ENCODE measurements around the gene VPS9D1. TPM values are rescaled to one million over a fixed set of nuclear protein-coding genes. Genes with fewer than 3 reads are reported as not detected.

VPS9D1 gene
- total RNA-seq, 1 experiment from 2014 or later: 4.2 TPM

DNA sequence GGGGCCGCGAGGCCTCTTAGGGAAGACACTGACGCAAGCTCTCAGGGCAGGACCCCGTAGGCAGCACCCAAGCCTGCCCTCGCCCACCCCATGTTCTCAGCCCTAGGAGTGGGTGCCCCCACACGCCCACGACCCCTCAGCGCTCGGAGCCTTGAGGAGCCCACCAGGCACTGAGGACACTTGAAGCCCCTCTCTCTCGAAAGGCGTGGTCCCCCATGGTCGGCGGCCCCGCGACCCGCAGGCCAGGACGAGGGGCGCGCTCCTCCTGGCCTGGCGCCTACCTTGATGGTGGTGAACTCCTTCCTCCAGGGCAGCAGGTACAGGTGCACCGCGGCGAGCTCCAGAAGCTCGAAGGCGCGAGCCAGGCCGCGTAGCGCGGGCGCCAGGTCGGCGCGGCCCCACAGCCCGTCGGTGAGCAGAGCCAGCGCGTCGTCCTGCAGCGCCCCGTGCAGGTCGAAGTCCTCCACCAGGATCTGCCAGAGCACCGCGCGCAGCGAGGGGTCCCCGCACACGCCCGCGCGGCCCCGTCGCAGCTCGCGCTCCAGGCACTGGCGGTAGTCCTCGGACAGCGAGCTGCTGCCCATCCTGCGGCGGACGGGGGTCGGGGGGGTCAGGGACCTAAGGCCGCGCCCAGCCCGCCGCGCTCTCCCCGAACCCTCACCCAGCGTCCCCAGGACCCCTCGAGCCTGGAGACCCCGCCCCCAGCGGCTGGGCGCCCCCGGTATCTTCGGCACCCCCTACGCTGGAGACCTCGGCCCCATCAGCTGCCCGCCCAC is 19.9 kb downstream of the VPS9D1 start (continued):
- TF ChIP-seq, protein P1, sequence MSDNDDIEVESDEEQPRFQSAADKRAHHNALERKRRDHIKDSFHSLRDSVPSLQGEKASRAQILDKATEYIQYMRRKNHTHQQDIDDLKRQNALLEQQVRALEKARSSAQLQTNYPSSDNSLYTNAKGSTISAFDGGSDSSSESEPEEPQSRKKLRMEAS (CRISPR knock-in tag; IDR thresholded peaks at IDR 0.05): peak; percentile 25; the same call in 1 of the 2 replicates
- TF ChIP-seq CBFB (CRISPR knock-in tag; IDR thresholded peaks at IDR 0.05; ENCODE audit: low read depth) (0 out of 2 replicates have a peak, but pooled peaks have one; percentile 27), NR1H2 (CRISPR knock-in tag; IDR thresholded peaks at IDR 0.05) (no peak), ZNF263 (CRISPR knock-in tag; IDR thresholded peaks at IDR 0.05; ENCODE audit: low read depth) (no peak), FOXP1 (CRISPR knock-in tag; IDR thresholded peaks at IDR 0.05; ENCODE audit: borderline replicate concordance) (0 out of 2 replicates have a peak, but pooled peaks have one; percentile 57), ATF1 (CRISPR knock-in tag; IDR thresholded peaks at IDR 0.05) (no peak)
- TF ChIP-seq, protein P2, sequence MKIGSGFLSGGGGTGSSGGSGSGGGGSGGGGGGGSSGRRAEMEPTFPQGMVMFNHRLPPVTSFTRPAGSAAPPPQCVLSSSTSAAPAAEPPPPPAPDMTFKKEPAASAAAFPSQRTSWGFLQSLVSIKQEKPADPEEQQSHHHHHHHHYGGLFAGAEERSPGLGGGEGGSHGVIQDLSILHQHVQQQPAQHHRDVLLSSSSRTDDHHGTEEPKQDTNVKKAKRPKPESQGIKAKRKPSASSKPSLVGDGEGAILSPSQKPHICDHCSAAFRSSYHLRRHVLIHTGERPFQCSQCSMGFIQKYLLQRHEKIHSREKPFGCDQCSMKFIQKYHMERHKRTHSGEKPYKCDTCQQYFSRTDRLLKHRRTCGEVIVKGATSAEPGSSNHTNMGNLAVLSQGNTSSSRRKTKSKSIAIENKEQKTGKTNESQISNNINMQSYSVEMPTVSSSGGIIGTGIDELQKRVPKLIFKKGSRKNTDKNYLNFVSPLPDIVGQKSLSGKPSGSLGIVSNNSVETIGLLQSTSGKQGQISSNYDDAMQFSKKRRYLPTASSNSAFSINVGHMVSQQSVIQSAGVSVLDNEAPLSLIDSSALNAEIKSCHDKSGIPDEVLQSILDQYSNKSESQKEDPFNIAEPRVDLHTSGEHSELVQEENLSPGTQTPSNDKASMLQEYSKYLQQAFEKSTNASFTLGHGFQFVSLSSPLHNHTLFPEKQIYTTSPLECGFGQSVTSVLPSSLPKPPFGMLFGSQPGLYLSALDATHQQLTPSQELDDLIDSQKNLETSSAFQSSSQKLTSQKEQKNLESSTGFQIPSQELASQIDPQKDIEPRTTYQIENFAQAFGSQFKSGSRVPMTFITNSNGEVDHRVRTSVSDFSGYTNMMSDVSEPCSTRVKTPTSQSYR (CRISPR knock-in tag; IDR thresholded peaks at IDR 0.05): 0 out of 2 replicates have a peak, but pooled peaks have one; percentile 3
- TF ChIP-seq, protein P3, sequence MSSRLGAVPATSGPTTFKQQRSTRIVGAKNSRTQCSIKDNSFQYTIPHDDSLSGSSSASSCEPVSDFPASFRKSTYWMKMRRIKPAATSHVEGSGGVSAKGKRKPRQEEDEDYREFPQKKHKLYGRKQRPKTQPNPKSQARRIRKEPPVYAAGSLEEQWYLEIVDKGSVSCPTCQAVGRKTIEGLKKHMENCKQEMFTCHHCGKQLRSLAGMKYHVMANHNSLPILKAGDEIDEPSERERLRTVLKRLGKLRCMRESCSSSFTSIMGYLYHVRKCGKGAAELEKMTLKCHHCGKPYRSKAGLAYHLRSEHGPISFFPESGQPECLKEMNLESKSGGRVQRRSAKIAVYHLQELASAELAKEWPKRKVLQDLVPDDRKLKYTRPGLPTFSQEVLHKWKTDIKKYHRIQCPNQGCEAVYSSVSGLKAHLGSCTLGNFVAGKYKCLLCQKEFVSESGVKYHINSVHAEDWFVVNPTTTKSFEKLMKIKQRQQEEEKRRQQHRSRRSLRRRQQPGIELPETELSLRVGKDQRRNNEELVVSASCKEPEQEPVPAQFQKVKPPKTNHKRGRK (CRISPR knock-in tag; IDR thresholded peaks at IDR 0.05; ENCODE audit: borderline replicate concordance): no peak
- TF ChIP-seq, protein P4, sequence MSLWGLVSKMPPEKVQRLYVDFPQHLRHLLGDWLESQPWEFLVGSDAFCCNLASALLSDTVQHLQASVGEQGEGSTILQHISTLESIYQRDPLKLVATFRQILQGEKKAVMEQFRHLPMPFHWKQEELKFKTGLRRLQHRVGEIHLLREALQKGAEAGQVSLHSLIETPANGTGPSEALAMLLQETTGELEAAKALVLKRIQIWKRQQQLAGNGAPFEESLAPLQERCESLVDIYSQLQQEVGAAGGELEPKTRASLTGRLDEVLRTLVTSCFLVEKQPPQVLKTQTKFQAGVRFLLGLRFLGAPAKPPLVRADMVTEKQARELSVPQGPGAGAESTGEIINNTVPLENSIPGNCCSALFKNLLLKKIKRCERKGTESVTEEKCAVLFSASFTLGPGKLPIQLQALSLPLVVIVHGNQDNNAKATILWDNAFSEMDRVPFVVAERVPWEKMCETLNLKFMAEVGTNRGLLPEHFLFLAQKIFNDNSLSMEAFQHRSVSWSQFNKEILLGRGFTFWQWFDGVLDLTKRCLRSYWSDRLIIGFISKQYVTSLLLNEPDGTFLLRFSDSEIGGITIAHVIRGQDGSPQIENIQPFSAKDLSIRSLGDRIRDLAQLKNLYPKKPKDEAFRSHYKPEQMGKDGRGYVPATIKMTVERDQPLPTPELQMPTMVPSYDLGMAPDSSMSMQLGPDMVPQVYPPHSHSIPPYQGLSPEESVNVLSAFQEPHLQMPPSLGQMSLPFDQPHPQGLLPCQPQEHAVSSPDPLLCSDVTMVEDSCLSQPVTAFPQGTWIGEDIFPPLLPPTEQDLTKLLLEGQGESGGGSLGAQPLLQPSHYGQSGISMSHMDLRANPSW (CRISPR knock-in tag; conservative IDR thresholded peaks at IDR 0.05; ENCODE audit: low read depth): no peak
- TF ChIP-seq, protein P5, sequence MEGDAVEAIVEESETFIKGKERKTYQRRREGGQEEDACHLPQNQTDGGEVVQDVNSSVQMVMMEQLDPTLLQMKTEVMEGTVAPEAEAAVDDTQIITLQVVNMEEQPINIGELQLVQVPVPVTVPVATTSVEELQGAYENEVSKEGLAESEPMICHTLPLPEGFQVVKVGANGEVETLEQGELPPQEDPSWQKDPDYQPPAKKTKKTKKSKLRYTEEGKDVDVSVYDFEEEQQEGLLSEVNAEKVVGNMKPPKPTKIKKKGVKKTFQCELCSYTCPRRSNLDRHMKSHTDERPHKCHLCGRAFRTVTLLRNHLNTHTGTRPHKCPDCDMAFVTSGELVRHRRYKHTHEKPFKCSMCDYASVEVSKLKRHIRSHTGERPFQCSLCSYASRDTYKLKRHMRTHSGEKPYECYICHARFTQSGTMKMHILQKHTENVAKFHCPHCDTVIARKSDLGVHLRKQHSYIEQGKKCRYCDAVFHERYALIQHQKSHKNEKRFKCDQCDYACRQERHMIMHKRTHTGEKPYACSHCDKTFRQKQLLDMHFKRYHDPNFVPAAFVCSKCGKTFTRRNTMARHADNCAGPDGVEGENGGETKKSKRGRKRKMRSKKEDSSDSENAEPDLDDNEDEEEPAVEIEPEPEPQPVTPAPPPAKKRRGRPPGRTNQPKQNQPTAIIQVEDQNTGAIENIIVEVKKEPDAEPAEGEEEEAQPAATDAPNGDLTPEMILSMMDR (IDR thresholded peaks at IDR 0.05): peak; percentile 10; the same call in 1 of the 2 replicates

DNA sequence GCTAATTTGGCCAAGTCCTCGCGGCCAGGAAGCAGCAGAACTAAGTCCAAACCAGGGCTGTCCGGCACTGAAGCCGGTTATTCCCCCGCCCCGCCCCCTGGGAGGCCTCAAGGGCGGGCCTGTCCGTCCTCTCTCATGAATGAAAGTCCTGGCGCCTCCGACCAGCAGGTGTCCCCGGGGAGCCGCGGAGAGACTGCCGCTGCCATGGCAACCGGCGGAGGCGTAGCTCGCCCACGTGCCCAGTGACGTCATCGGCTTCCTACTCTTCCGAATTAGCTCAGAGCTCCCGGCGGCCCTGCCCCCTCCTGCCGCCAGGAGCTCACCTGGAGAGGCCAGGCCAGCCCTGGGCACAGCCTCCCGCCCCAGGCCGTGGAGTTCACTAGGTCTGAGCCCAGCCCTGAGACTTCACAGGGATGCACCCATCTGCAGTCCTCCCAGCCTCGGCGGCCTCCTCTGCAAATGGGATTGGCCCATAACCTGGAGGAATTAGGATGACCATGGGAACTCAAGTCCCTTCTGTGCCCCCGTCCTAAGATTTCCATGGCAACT is 20.5 kb downstream of the VPS9D1 start:
- peaks cover 25% of the 10 kb centered on the region for H3K27me3 Mint-ChIP-seq (ENCODE audit: low read depth)
- peak; percentile 59 for ATAC-seq
- POLR2A ChIA-PET: interaction anchor here (0.9 to 2.6 kb wide), 7 partner anchors 11 to 892 kb away, joined by 3 to 18 read pairs (median 6); partner anchors contain the start of genes CDK10, CHMP1A and SPATA33
- TF ChIP-seq FOXK1 (CRISPR knock-in tag; IDR thresholded peaks at IDR 0.05): peak; percentile 37; the same call in 1 of the 2 replicates
- TF ChIP-seq JAZF1 (CRISPR knock-in tag; IDR thresholded peaks at IDR 0.05): no peak
- TF ChIP-seq ZNF263 (CRISPR knock-in tag; IDR thresholded peaks at IDR 0.05; ENCODE audit: low read depth): no peak
- no peak for TF ChIP-seq NFYB (CRISPR knock-in tag; conservative IDR thresholded peaks at IDR 0.05; ENCODE audit: low read depth)
- no peak for TF ChIP-seq ZNF671 (CRISPR knock-in tag; IDR thresholded peaks at IDR 0.05)
- TF ChIP-seq, protein P6, sequence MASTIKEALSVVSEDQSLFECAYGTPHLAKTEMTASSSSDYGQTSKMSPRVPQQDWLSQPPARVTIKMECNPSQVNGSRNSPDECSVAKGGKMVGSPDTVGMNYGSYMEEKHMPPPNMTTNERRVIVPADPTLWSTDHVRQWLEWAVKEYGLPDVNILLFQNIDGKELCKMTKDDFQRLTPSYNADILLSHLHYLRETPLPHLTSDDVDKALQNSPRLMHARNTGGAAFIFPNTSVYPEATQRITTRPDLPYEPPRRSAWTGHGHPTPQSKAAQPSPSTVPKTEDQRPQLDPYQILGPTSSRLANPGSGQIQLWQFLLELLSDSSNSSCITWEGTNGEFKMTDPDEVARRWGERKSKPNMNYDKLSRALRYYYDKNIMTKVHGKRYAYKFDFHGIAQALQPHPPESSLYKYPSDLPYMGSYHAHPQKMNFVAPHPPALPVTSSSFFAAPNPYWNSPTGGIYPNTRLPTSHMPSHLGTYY (CRISPR knock-in tag; IDR thresholded peaks at IDR 0.05): no peak
- TF ChIP-seq HMGA2 (CRISPR knock-in tag; IDR thresholded peaks at IDR 0.05): peak; percentile 5; the same call in 1 of the 2 replicates
- peak; percentile 79; the same call in 1 of the 2 replicates for TF ChIP-seq CREM (CRISPR knock-in tag; IDR thresholded peaks at IDR 0.05)
- no peak for TF ChIP-seq ZNF396 (CRISPR knock-in tag; IDR thresholded peaks at IDR 0.05; ENCODE audit: borderline replicate concordance)
- TF ChIP-seq ETV6 (CRISPR knock-in tag; IDR thresholded peaks at IDR 0.05): peak; percentile 57; the same call in 1 of the 2 replicates
- TF ChIP-seq ZBTB21 (CRISPR knock-in tag; IDR thresholded peaks at IDR 0.05; ENCODE audit: borderline replicate concordance): peak; percentile 97
- TF ChIP-seq, protein P2 (CRISPR knock-in tag; IDR thresholded peaks at IDR 0.05): peak; percentile 14; the same call in 1 of the 2 replicates

More for the DNA sequence above, 20.5 kb downstream of the VPS9D1 start:
- peaks cover 12% of the 10 kb centered on the region for H3K4me1 Mint-ChIP-seq
- peak; percentile 100 for DNase-seq (ENCODE audit: low spot score)
- no peak overlapping the region; the same call in 1 of the 2 replicates for H3K27ac Mint-ChIP-seq
- H3K36me3 Mint-ChIP-seq: peaks cover 3% of the 10 kb centered on the region; the same call in 1 of the 2 replicates
- H3K4me3 Mint-ChIP-seq: peak overlapping the region; percentile 64
- CTCF ChIA-PET: interaction anchor here (0.6 to 3.6 kb wide), 37 partner anchors 10 to 507 kb away, joined by 3 to 36 read pairs (median 4); partner anchors contain the start of genes CDK10, CHMP1A, MC1R and SPATA33
- no peaks in the 10 kb centered on the region for H3K9me3 Mint-ChIP-seq

All from WTC11 (cell line).